ENCODE results near the gene FNBP1.

GRCh38 chr9:129886226-129887174 lies 156.5 kb downstream of the FNBP1 start:
- TF ChIP-seq POLR2A (IDR thresholded peaks at IDR 0.05) (no peak), CTCF (IDR thresholded peaks at IDR 0.05) (no peak), EP300 (IDR thresholded peaks at IDR 0.05) (no peak), POLR2AphosphoS5 (IDR thresholded peaks at IDR 0.05) (no peak)
